ENCODE measurements around the gene DGKB.

The DGKB gene

GRCh38 chr7:14751461-14751860 lies 151.1 kb downstream of the DGKB start:
- DNase-seq: peak; percentile 88 to 90

GRCh38 chr7:14748461-14748860 lies 154.1 kb downstream of the DGKB start:
- DNase-seq: no peak

- no peak for DNase-seq
These were observed 154.8 kb downstream of the DGKB start for GRCh38 chr7:14747701-14748100.

- no peak for DNase-seq
These were observed 157.5 kb downstream of the DGKB start for GRCh38 chr7:14745076-14745475.

- DNase-seq: no peak
These were observed 161.9 kb downstream of the DGKB start for GRCh38 chr7:14740606-14741005.

- no peak for DNase-seq
These were observed 162.7 kb downstream of the DGKB start for GRCh38 chr7:14739841-14740185.

GRCh38 chr7:14739168-14739840 lies 163.2 kb downstream of the DGKB start:
- DNase-seq: no peak

GRCh38 chr7:14738086-14738485 lies 164.5 kb downstream of the DGKB start:
- DNase-seq: no peak

- no peak for DNase-seq
These were observed 167.7 kb downstream of the DGKB start for GRCh38 chr7:14734839-14735321.

- no peak for DNase-seq
These were observed 181.8 kb downstream of the DGKB start for GRCh38 chr7:14720785-14721184.

- peak; percentile 28 to 29 for DNase-seq
These were observed 184.7 kb downstream of the DGKB start for GRCh38 chr7:14717816-14718215.

- DNase-seq: no peak
These were observed 185.4 kb downstream of the DGKB start for GRCh38 chr7:14717169-14717568.

- DNase-seq: no peak
These were observed 188.3 kb downstream of the DGKB start for GRCh38 chr7:14714161-14714728.

- DNase-seq: peak in 1 of 2 experiments; percentile 21
These were observed 204.3 kb downstream of the DGKB start for GRCh38 chr7:14698239-14698638.

GRCh38 chr7:14697684-14698083 lies 204.9 kb downstream of the DGKB start:
- DNase-seq: no peak

- DNase-seq: peak; percentile 8 to 21
These were observed 210.9 kb downstream of the DGKB start for GRCh38 chr7:14691597-14692203.

GRCh38 chr7:14691034-14691433 lies 211.5 kb downstream of the DGKB start:
- peak in 1 of 2 experiments; percentile 15 for DNase-seq

- peak; percentile 23 to 46 for DNase-seq
These were observed 212.1 kb downstream of the DGKB start for GRCh38 chr7:14690486-14690885.

- DNase-seq: peak; percentile 72 to 75
These were observed 212.5 kb downstream of the DGKB start for GRCh38 chr7:14690075-14690474.

- DNase-seq: no peak
These were observed 214.3 kb downstream of the DGKB start for GRCh38 chr7:14688208-14688607.

GRCh38 chr7:14687777-14688176 lies 214.8 kb downstream of the DGKB start:
- DNase-seq: no peak

GRCh38 chr7:14687241-14687640 lies 215.3 kb downstream of the DGKB start:
- peak in 1 of 2 experiments; percentile 5 for DNase-seq

GRCh38 chr7:14685167-14685566 lies 217.4 kb downstream of the DGKB start:
- no peak for DNase-seq

- DNase-seq: no peak
These were observed 219.6 kb downstream of the DGKB start for GRCh38 chr7:14682910-14683465.
